HCT116 (cell line): ENCODE data around the gene FBN1.

ENCODE experiments used
- CEBPB ChIP-seq: IDR thresholded peaks from 2 replicates; pipeline ENCODE4 v1.6.1; 2012; ENCODE audit warnings: low read depth
- CTCF ChIP-seq, 3 experiments: fragments of 200-600 bp in 1 of 3; sonication (generic) in 1 of 3; IDR thresholded peaks in 2 of 3; conservative IDR thresholded peaks in 1 of 3; 2 replicates each; pipeline ENCODE4 v1.5.1; 2012 to 2017; ENCODE audit warnings: low read depth in 2 of 3, low read length in 2 of 3, antibody characterized with exemption in 1 of 3, borderline replicate concordance in 1 of 3, control low read depth in 1 of 3, mild to moderate bottlenecking in 1 of 3, mixed read lengths in 1 of 3, mixed run types in 1 of 3, moderate library complexity in 1 of 3; ENCODE audit not compliant: insufficient read depth in 1 of 3

DNA sequence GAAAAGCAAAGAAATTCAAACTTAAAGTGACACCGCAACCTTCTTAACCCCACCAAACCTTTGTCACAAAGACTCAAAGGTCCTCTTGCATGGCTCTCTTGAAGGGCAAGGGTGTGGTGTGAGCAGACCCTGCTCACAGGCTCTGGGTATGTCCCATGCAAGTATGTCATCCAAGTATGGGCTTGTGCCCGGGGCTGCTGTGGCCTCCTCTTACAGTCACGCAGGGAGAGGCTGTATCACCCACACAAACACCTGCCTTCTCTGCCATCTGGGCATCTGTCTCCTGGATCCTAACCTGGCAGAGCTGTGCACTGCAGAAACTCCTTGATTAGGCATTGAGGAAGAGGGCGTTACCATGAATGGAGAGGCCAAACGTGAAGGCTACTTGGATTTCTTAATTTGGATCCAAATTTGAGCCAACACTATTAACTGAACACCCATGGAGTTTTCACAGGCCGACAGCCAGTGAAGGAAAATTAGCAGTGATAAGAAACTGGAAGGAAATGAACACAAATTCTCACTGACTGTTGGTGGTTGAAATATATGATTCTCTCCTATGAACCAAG lies 167.6 kb downstream of the FBN1 start:
- TF ChIP-seq CTCF (IDR thresholded peaks at IDR 0.05 in 2 of 3, conservative IDR thresholded peaks at IDR 0.05 in 1 of 3; ENCODE audit: borderline replicate concordance in 1 of 3, insufficient read depth in 1 of 3, low read depth in 2 of 3, low read length in 2 of 3) (no peak), CEBPB (no peak)
